HepG2 (cell line): ENCODE data around the gene RPL36. TPM values are rescaled to one million over a fixed set of nuclear protein-coding genes. Genes with fewer than 3 reads are reported as not detected.

Experiments
- ATAC-seq: fragments of 200-7000 bp; cut with Tn5 transposase; 3 replicates; pipeline ENCODE4 v1.9.1; 2020; ENCODE audit warnings: mild to moderate bottlenecking, moderate library complexity
- BruUV-seq: library from RNA; stranded (reverse); fragments of 400-500 nt; replicated peaks from 2 replicates; lab custom pipeline; 2021; lab: Mats Ljungman, UMichigan
- CTCF ChIA-PET: fragments of 300-600 bp; formaldehyde crosslinking; extraction: SDS; loops from one replicate; lab custom pipeline; 2021; ENCODE audit warnings: low total read pairs, inconsistent platforms, low intra/inter-chr PET ratio; lab: Yijun Ruan, JAX
- POLR2A ChIA-PET: fragments of 350-600 bp; sonication (Branson Sonifier 250); formaldehyde crosslinking; loops from one replicate; lab custom pipeline; 2020; ENCODE audit warnings: antibody characterized with exemption, inconsistent platforms; lab: Yijun Ruan, JAX
- DNase-seq: peaks from one replicate; pipeline ENCODE4 v3.0.0-alpha.2; 2015; ENCODE audit warnings: low spot score
- FAIRE-seq: peaks from 3 replicates; lab custom pipeline; 2011; peaks lifted over from hg19 to GRCh38; lab: Jason Lieb, UNC
- H2AFZ ChIP-seq: one replicate; pipeline ENCODE4 v1.6.1; 2011; ENCODE audit warnings: low read length, inconsistent platforms
- H3K27ac ChIP-seq: fragments of 300-600 bp; 3 replicates; pipeline ENCODE4 v1.8.0; 2011; ENCODE audit warnings: mixed run types, mild to moderate bottlenecking, mixed read lengths, low read length, inconsistent platforms; ENCODE audit not compliant: insufficient read depth; ENCODE audit errors: extremely low read length
- H3K27me3 ChIP-seq, 2 experiments: fragments of 200-600 bp in 1 of 2; 2 replicates in 1 of 2; 3 replicates in 1 of 2; pipeline versions ENCODE4 v1.6.0 to v1.8.0; 2011; ENCODE audit warnings: low read length in 2 of 2, mild to moderate bottlenecking in 2 of 2, moderate library complexity in 2 of 2, inconsistent platforms in 1 of 2; ENCODE audit not compliant: insufficient read depth in 2 of 2, control insufficient read depth in 1 of 2
- H3K36me3 ChIP-seq, 2 experiments: fragments of 200-600 bp in 1 of 2; replicated peaks in 1 of 2; 2 replicates in 1 of 2; 3 replicates in 1 of 2; pipeline versions ENCODE4 v1.5.1 to v1.8.0; 2011; ENCODE audit warnings: low read length in 2 of 2, inconsistent platforms in 1 of 2; ENCODE audit not compliant: insufficient read depth in 2 of 2, control insufficient read depth in 1 of 2
- H3K4me1 ChIP-seq: 2 replicates; pipeline ENCODE4 v1.5.1; 2012; ENCODE audit warnings: low read length, inconsistent platforms; ENCODE audit not compliant: insufficient read depth
- H3K4me2 ChIP-seq: 2 replicates; pipeline ENCODE4 v1.6.0; 2011; ENCODE audit warnings: low read depth, low read length, inconsistent platforms
- H3K4me3 ChIP-seq, 3 experiments: fragments of 200-600 bp in 1 of 3; sonication (generic), shearing (Covaris generic) in 1 of 3; replicated peaks in 1 of 3; 2 replicates each; pipeline ENCODE4 v1.5.1; 2011 to 2016; ENCODE audit warnings: low read length in 3 of 3, inconsistent platforms in 2 of 3, low read depth in 2 of 3, mild to moderate bottlenecking in 2 of 3, control low read depth in 1 of 3, mixed read lengths in 1 of 3; ENCODE audit not compliant: insufficient read depth in 1 of 3
- H3K79me2 ChIP-seq: one replicate; pipeline ENCODE4 v1.6.1; 2011; ENCODE audit warnings: low read length, inconsistent platforms; ENCODE audit not compliant: insufficient read depth
- H3K9ac ChIP-seq: 2 replicates; pipeline ENCODE4 v1.6.0; 2011; ENCODE audit warnings: mild to moderate bottlenecking, low read depth, low read length, inconsistent platforms; ENCODE audit not compliant: insufficient read depth
- H3K9me3 ChIP-seq: 2 replicates; pipeline ENCODE4 v1.5.1; 2012; ENCODE audit warnings: mild to moderate bottlenecking, low read length
- H4K20me1 ChIP-seq: 2 replicates; pipeline ENCODE4 v1.6.0; 2011; ENCODE audit warnings: inconsistent platforms, mild to moderate bottlenecking, low read length, moderate library complexity; ENCODE audit not compliant: insufficient read depth
- AGO2 ChIP-seq: fragments of 200-400 bp; formaldehyde crosslinking; optimal IDR thresholded peaks from 2 replicates; pipeline ENCODE3; 2017; ENCODE audit warnings: mild to moderate bottlenecking, low read depth, low read length, moderate library complexity
- POLR2A ChIP-seq, 2 experiments: IDR thresholded peaks; 2 replicates each; pipeline ENCODE4 v1.6.1; 2011; ENCODE audit warnings: low read depth in 2 of 2, low read length in 2 of 2, mild to moderate bottlenecking in 1 of 2, moderate library complexity in 1 of 2; ENCODE audit not compliant: insufficient read depth in 1 of 2
- POLR2AphosphoS5 ChIP-seq: IDR thresholded peaks from 2 replicates; pipeline ENCODE4 v1.6.1; 2012; ENCODE audit warnings: low read depth, low read length
- RBFOX2 ChIP-seq: fragments of 200-400 bp; formaldehyde crosslinking; IDR thresholded peaks from 2 replicates; pipeline ENCODE4 v1.6.1; 2017; ENCODE audit warnings: low read depth, mild to moderate bottlenecking, low read length
- ZNF800 ChIP-seq: sonication (generic); formaldehyde crosslinking; IDR thresholded peaks from 2 replicates; pipeline ENCODE4 v1.4.0; 2020; ENCODE audit warnings: missing genetic modification reagents
- WGBS: methylation state at CpG from one replicate; pipeline ENCODE4 v1.1.6; 2017; ENCODE audit warnings: low lambda C conversion rate; 5-methylcytosine and 5-hydroxymethylcytosine counted together
- in situ Hi-C: cut with HindIII; loops from 2 replicates; pipeline ENCODE4 v1.10.0; 2017; ENCODE audit warnings: low pct_unique_long_range_greater_than_20kb; ENCODE audit not compliant: extremely low pct_ligation_motif_present
- intact Hi-C: fragments of 100-400 bp; cut with micrococcal nuclease; formaldehyde crosslinking; loops from one replicate; pipeline ENCODE4 v1.10.0; 2022; ENCODE audit not compliant: unreplicated experiment
- polyA plus RNA-seq, 8 experiments: library from polyadenylated mRNA; depleted of rRNA in 3 of 8; stranded (reverse) in 7 of 8; unstranded in 1 of 8; fragments of >200 nt; fragmentation: Illumina TruSeq in 4 of 8; extraction: Trizol in 4 of 8; gene quantifications; 2 replicates each; pipeline versions ENCODE4 v1.2.1 to v1.2.3, GENCODE V29; 2011 to 2016; ENCODE audit warnings: low read depth in 4 of 8, missing spikeins in 1 of 8, mixed read lengths in 1 of 8; ENCODE audit not compliant: insufficient read depth in 1 of 8
- total RNA-seq, 5 experiments: library from RNA; depleted of rRNA; stranded (reverse); fragments of >200 nt; fragmentation: Illumina TruSeq; extraction: Trizol; gene quantifications; 2 replicates each; pipeline ENCODE4 v1.2.3, GENCODE V29; 2016; ENCODE audit warnings: low read depth in 1 of 5

Gene RPL36
- total and polyA plus RNA-seq, 2 of the 13 experiments (the other 11 are each of a cell fraction or from before 2014, with no cell fraction given): 706 to 740 TPM

GRCh38 chr19:5705552-5705951 is 15.5 kb downstream of the RPL36 start:
- no peak for TF ChIP-seq ZNF800 (CRISPR knock-in tag)
- TF ChIP-seq AGO2: peak; percentile 72
- TF ChIP-seq POLR2A (IDR thresholded peaks at IDR 0.05; ENCODE audit: insufficient read depth in 1 of 2, low read depth in 2 of 2, low read length in 2 of 2): 0 out of 4 replicates have a peak, but pooled peaks of 1 of the 2 experiments have one; percentile 13
- TF ChIP-seq POLR2AphosphoS5: 0 out of 2 replicates have a peak, but pooled peaks have one; percentile 17
- TF ChIP-seq RBFOX2: 0 out of 2 replicates have a peak, but pooled peaks have one; percentile 33
- TF ChIP-seq, all 625 proteins: peak for 4
- Histone ChIP-seq H3K9me3 (no peaks in the 10 kb centered on the region), H3K9ac (no peak overlapping the region), H3K79me2 (no peaks in the 10 kb centered on the region), H3K27ac (no peak overlapping the region), H3K36me3 (peaks cover 33 to 66% of the 10 kb centered on the region in 2 experiments), H3K4me2 (no peak overlapping the region), H3K4me1 (no peaks in the 10 kb centered on the region), H3K4me3 (no peak overlapping the region), H2AFZ (no peak overlapping the region), H4K20me1 (peaks cover 2% of the 10 kb centered on the region; the same call in 1 of the 2 replicates), H3K27me3 (no peaks in the 10 kb centered on the region)
- DNase-seq (no peak), FAIRE-seq (no peak), ATAC-seq (no peak)
- intact Hi-C loops (no loop called here), in situ Hi-C loops (no loop called here)
- ChIA-PET POLR2A (interaction anchor here (0.5 to 0.9 kb wide), 2 partner anchors 14 to 1924 kb away, joined by 3 to 5 read pairs; partner anchors contain the start of genes PET100 and XAB2), CTCF (no interaction called here)
- no TSS peak for BruUV-seq
- 92% methylated on average over 11 of the region's 16 CpGs for WGBS
